Gastrocnemius medialis (tissue), 4 donors: ENCODE measurements around the gene KDM4B.

Experiments
- POLR2A ChIP-seq, 2 donors: fragments of 450-650 bp; IDR thresholded peaks; one replicate each; pipeline ENCODE4 v1.6.1; 2017; ENCODE audit warnings: antibody characterized with exemption in 2 of 2, mild to moderate bottlenecking in 2 of 2, moderate library complexity in 2 of 2
- TF ChIP-seq, protein P1 (sequence below), 5 experiments: fragments of 450-650 bp in 3 of 5; fragments of 200-600 bp in 2 of 5; sonication (generic) in 2 of 5; IDR thresholded peaks in 4 of 5; conservative IDR thresholded peaks in 1 of 5; 1 replicate in 4 of 5; 2 replicates in 1 of 5; pipeline ENCODE4 v1.5.1; 2016 to 2019; ENCODE audit warnings: antibody characterized with exemption in 5 of 5, mild to moderate bottlenecking in 3 of 5, moderate library complexity in 3 of 5

DNA sequence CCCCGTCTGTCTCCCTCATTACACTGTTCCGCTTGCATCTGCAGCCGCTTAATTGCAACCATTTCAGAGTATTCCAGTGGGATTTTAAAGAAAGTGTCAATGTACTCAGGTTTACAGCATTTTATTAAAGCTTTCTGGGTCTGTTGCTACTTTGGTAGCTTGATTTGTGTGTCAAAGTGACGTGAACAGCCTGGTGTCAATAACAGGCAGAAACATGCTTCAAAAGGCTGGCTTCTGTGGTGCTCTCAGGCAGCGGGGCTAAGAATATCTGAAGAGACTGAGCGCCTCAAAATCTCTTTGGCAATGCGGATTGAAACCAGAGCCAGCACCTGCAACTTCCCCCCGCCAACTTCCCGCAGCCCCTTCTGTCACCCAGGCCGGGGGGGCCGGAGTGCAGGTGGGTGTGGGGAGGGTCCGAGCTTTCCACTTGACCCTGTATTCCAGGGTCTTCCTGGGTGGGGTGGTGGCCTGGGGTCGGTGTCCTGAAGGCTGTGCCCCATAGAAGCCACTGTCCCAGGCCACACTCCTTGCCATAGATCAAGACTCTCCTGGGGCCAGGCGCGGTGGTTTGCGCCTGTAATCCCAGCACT lies 81.2 kb downstream of the KDM4B start:
- TF ChIP-seq POLR2A (IDR thresholded peaks at IDR 0.05), result no peak
- TF ChIP-seq, protein P1, sequence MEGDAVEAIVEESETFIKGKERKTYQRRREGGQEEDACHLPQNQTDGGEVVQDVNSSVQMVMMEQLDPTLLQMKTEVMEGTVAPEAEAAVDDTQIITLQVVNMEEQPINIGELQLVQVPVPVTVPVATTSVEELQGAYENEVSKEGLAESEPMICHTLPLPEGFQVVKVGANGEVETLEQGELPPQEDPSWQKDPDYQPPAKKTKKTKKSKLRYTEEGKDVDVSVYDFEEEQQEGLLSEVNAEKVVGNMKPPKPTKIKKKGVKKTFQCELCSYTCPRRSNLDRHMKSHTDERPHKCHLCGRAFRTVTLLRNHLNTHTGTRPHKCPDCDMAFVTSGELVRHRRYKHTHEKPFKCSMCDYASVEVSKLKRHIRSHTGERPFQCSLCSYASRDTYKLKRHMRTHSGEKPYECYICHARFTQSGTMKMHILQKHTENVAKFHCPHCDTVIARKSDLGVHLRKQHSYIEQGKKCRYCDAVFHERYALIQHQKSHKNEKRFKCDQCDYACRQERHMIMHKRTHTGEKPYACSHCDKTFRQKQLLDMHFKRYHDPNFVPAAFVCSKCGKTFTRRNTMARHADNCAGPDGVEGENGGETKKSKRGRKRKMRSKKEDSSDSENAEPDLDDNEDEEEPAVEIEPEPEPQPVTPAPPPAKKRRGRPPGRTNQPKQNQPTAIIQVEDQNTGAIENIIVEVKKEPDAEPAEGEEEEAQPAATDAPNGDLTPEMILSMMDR (IDR thresholded peaks at IDR 0.05 in 4 of 5, conservative IDR thresholded peaks at IDR 0.05 in 1 of 5), result no peak
